MM.1S (cell line): Measurements from ENCODE around the gene SLC4A9.

ENCODE experiments used
- DNase-seq: peaks from one replicate; pipeline ENCODE4 v3.0.0-alpha.2; 2015
- H2AFZ ChIP-seq: fragments of 300-600 bp; sonication (generic); 2 replicates; pipeline ENCODE4 v1.6.0; 2016; ENCODE audit warnings: antibody characterized with exemption, low read length
- H3F3A ChIP-seq: fragments of 300-600 bp; sonication (generic); 2 replicates; pipeline ENCODE4 v1.6.1; 2016; ENCODE audit warnings: mild to moderate bottlenecking, antibody characterized with exemption, low read length, moderate library complexity, mixed read lengths; ENCODE audit not compliant: insufficient read depth
- H3K27ac ChIP-seq: fragments of 300-600 bp; sonication (generic); 2 replicates; pipeline ENCODE4 v1.5.1; 2016; ENCODE audit warnings: mild to moderate bottlenecking, low read length
- H3K27me3 ChIP-seq: fragments of 300-600 bp; sonication (generic); replicated peaks from 2 replicates; pipeline ENCODE4 v1.6.0; 2016; ENCODE audit warnings: low read length; ENCODE audit not compliant: insufficient read depth
- H3K36me3 ChIP-seq: fragments of 300-600 bp; sonication (generic); replicated peaks from 2 replicates; pipeline ENCODE4 v1.6.1; 2016; ENCODE audit warnings: mild to moderate bottlenecking, low read length, mixed read lengths; ENCODE audit not compliant: insufficient read depth
- H3K4me1 ChIP-seq: fragments of 300-600 bp; sonication (generic); 2 replicates; pipeline ENCODE4 v1.6.1; 2016; ENCODE audit warnings: low read length, mixed read lengths
- H3K4me2 ChIP-seq: fragments of 300-600 bp; sonication (generic); 2 replicates; pipeline ENCODE4 v1.6.0; 2016; ENCODE audit warnings: low read depth, low read length
- H3K4me3 ChIP-seq: fragments of 300-600 bp; sonication (generic); 2 replicates; pipeline ENCODE4 v1.5.1; 2016; ENCODE audit warnings: low read length, mixed read lengths
- H3K79me2 ChIP-seq: fragments of 300-600 bp; sonication (generic); 2 replicates; pipeline ENCODE4 v1.6.1; 2016; ENCODE audit warnings: mixed run types, low read length, mixed read lengths
- H3K9ac ChIP-seq: fragments of 300-600 bp; sonication (generic); 2 replicates; pipeline ENCODE4 v1.6.1; 2016; ENCODE audit warnings: low read length, mixed read lengths
- H3K9me2 ChIP-seq: fragments of 300-600 bp; sonication (generic); replicated peaks from 2 replicates; pipeline ENCODE4 v1.6.1; 2016; ENCODE audit warnings: mild to moderate bottlenecking, low read length, mixed read lengths; ENCODE audit not compliant: insufficient read depth
- H3K9me3 ChIP-seq: fragments of 300-600 bp; sonication (generic); replicated peaks from 2 replicates; pipeline ENCODE4 v1.6.1; 2016; ENCODE audit warnings: mild to moderate bottlenecking, low read length, mixed read lengths; ENCODE audit not compliant: insufficient read depth
- H4K20me1 ChIP-seq: fragments of 300-600 bp; sonication (generic); 2 replicates; pipeline ENCODE4 v1.6.1; 2016; ENCODE audit warnings: mild to moderate bottlenecking, low read length, moderate library complexity, mixed read lengths; ENCODE audit not compliant: insufficient read depth
- EZH2 ChIP-seq: fragments of 300-600 bp; sonication (generic); optimal IDR thresholded peaks from 2 replicates; pipeline ENCODE3; 2017; ENCODE audit warnings: low read depth, mild to moderate bottlenecking, antibody characterized with exemption, low read length, mixed read lengths
- EZH2phosphoT487 ChIP-seq: fragments of 300-600 bp; sonication (generic); IDR thresholded peaks from 2 replicates; pipeline ENCODE4 v1.6.1; 2018; ENCODE audit warnings: antibody characterized with exemption, low read length
- TF ChIP-seq, protein P1 (sequence below): fragments of 300-600 bp; sonication (generic); IDR thresholded peaks from 2 replicates; pipeline ENCODE4 v1.5.1; 2016; ENCODE audit warnings: antibody characterized with exemption, low read length, mixed read lengths

The SLC4A9 gene

DNA sequence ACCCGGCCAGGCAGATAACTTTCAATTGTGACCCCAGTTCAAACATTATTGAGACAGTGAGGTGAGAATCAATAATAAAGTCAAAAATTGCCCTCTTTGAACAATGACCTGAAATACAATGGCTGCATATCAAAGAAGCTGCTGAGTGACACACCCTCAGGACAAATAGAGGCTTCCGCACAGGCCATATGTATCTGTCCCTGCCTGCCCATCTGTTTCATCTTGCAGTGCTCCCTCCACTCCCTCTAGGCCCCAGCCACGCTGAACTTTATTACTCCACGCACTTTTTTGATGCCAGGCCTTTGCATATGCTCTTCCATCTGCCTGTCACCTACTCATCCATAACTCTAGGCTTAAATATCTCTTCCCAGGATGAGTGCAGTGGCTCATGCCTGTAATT, 41.2 kb upstream of the SLC4A9 start:
- H2AFZ ChIP-seq = no peak overlapping the region
- no peaks in the 10 kb centered on the region for H3K79me2 ChIP-seq
- no peaks in the 10 kb centered on the region for H3K27me3 ChIP-seq
- H4K20me1 ChIP-seq = no peaks in the 10 kb centered on the region
- no peak overlapping the region for H3K9ac ChIP-seq
- no peak overlapping the region for H3K4me2 ChIP-seq
- no peak for DNase-seq
- no peaks in the 10 kb centered on the region for H3K9me3 ChIP-seq
- H3F3A ChIP-seq = no peaks in the 10 kb centered on the region
- TF ChIP-seq EZH2 (no peak), EZH2phosphoT487 (no peak)
- TF ChIP-seq, protein P1, sequence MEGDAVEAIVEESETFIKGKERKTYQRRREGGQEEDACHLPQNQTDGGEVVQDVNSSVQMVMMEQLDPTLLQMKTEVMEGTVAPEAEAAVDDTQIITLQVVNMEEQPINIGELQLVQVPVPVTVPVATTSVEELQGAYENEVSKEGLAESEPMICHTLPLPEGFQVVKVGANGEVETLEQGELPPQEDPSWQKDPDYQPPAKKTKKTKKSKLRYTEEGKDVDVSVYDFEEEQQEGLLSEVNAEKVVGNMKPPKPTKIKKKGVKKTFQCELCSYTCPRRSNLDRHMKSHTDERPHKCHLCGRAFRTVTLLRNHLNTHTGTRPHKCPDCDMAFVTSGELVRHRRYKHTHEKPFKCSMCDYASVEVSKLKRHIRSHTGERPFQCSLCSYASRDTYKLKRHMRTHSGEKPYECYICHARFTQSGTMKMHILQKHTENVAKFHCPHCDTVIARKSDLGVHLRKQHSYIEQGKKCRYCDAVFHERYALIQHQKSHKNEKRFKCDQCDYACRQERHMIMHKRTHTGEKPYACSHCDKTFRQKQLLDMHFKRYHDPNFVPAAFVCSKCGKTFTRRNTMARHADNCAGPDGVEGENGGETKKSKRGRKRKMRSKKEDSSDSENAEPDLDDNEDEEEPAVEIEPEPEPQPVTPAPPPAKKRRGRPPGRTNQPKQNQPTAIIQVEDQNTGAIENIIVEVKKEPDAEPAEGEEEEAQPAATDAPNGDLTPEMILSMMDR = no peak
- H3K9me2 ChIP-seq = no peaks in the 10 kb centered on the region
- H3K4me1 ChIP-seq = no peaks in the 10 kb centered on the region
- no peak overlapping the region for H3K4me3 ChIP-seq
- H3K36me3 ChIP-seq = no peaks in the 10 kb centered on the region
- H3K27ac ChIP-seq = no peak overlapping the region

DNA sequence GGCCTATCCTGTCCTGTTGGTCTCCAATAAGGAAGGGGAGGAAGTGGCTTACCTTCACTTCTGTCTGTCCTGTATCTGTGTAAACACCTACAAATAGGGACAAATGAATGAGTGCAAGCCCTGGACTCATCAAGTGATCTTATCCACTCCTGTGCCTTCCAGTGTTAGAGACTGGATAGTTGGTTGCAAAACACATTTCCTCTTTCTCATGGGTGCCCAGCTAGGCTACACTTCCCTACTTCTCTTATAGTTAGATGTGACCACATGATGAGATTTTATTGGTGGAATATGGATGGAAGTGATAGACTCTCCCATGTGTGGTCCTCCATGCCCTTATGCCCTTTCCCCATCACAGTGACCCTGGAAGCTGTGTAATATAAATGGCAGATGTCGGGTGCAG, 40.2 kb upstream of the SLC4A9 start:
- H3K27ac ChIP-seq = no peak overlapping the region
- H3K79me2 ChIP-seq = no peaks in the 10 kb centered on the region
- no peak for DNase-seq
- no peak overlapping the region for H3K4me2 ChIP-seq
- no peaks in the 10 kb centered on the region for H4K20me1 ChIP-seq
- H3K9me2 ChIP-seq = no peaks in the 10 kb centered on the region
- no peaks in the 10 kb centered on the region for H3K4me1 ChIP-seq
- no peak overlapping the region for H2AFZ ChIP-seq
- no peak overlapping the region for H3K4me3 ChIP-seq
- H3K9ac ChIP-seq = no peak overlapping the region
- no peak for TF ChIP-seq EZH2
- no peak for TF ChIP-seq EZH2phosphoT487
- TF ChIP-seq, protein P1 = no peak
- H3K36me3 ChIP-seq = no peaks in the 10 kb centered on the region
- H3F3A ChIP-seq = no peaks in the 10 kb centered on the region
- no peaks in the 10 kb centered on the region for H3K27me3 ChIP-seq
- H3K9me3 ChIP-seq = no peaks in the 10 kb centered on the region

DNA sequence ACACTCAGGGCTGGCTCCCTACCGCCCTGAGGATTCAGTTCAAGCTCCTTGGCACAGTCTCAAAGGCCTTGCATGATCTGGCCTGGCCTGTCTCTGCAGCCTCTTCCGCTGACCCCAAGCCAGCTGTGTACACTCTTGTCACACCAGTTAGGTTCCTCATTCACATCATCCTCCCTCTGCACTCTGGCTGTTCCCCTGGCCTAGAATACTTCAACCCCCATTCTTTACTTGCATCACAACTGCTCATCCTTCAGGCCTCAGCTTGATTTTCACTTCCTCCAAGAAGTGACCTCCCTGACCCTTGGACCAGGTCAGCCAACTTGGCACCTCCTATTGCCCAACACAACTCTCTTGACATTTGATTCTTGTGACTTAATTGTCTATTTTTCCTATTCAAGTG, 38.2 kb upstream of the SLC4A9 start:
- Histone ChIP-seq H4K20me1 (no peaks in the 10 kb centered on the region), H3K79me2 (no peaks in the 10 kb centered on the region), H3K4me3 (no peak overlapping the region), H3K9ac (no peak overlapping the region), H3K9me3 (no peaks in the 10 kb centered on the region), H3K4me2 (no peak overlapping the region), H3F3A (no peaks in the 10 kb centered on the region), H3K36me3 (no peaks in the 10 kb centered on the region), H3K27me3 (no peaks in the 10 kb centered on the region; the same call in 1 of the 2 replicates), H2AFZ (no peak overlapping the region), H3K9me2 (no peaks in the 10 kb centered on the region), H3K27ac (no peak overlapping the region), H3K4me1 (no peaks in the 10 kb centered on the region)
- DNase-seq = no peak
- TF ChIP-seq EZH2phosphoT487 (no peak), EZH2 (no peak)
- TF ChIP-seq, protein P1 = no peak
